Lower leg skin (tissue), 3 donors: ENCODE results near the gene GRAMD2B.

Experiments
- POLR2A ChIP-seq, 2 donors: fragments of 450-650 bp; IDR thresholded peaks; one replicate each; pipeline ENCODE4 v1.6.1; 2016 to 2017; ENCODE audit warnings: antibody characterized with exemption in 2 of 2, mild to moderate bottlenecking in 1 of 2, moderate library complexity in 1 of 2
- TF ChIP-seq, protein P1 (sequence below), 3 donors: fragments of 450-650 bp; IDR thresholded peaks; one replicate each; pipeline ENCODE4 v1.5.1; 2016; ENCODE audit warnings: antibody characterized with exemption in 3 of 3, mild to moderate bottlenecking in 3 of 3, moderate library complexity in 2 of 3

DNA sequence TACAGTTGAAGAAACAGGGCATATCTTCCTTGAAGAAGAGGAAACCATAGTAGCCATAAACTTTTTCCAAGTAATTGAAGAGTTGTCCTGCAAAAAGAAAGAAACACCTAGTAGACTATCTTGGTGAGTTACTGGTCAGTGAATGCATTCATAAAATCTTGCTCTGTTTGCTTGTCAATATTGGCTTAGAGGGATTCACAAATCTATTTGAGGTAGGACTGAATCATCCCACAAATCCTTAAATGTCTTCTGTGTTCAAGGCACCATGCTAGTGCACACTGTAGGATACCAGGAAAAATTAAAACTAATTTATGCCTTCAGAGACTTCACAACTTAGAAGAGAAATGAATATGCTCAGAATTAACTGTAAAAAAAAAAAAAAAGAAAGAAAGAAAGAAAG, 57.6 kb downstream of the GRAMD2B start:
- TF ChIP-seq, protein P1, sequence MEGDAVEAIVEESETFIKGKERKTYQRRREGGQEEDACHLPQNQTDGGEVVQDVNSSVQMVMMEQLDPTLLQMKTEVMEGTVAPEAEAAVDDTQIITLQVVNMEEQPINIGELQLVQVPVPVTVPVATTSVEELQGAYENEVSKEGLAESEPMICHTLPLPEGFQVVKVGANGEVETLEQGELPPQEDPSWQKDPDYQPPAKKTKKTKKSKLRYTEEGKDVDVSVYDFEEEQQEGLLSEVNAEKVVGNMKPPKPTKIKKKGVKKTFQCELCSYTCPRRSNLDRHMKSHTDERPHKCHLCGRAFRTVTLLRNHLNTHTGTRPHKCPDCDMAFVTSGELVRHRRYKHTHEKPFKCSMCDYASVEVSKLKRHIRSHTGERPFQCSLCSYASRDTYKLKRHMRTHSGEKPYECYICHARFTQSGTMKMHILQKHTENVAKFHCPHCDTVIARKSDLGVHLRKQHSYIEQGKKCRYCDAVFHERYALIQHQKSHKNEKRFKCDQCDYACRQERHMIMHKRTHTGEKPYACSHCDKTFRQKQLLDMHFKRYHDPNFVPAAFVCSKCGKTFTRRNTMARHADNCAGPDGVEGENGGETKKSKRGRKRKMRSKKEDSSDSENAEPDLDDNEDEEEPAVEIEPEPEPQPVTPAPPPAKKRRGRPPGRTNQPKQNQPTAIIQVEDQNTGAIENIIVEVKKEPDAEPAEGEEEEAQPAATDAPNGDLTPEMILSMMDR (IDR thresholded peaks at IDR 0.05) = no peak
- TF ChIP-seq POLR2A (IDR thresholded peaks at IDR 0.05) = no peak
